ENCODE measurements around the gene PRPF40B.

DNA sequence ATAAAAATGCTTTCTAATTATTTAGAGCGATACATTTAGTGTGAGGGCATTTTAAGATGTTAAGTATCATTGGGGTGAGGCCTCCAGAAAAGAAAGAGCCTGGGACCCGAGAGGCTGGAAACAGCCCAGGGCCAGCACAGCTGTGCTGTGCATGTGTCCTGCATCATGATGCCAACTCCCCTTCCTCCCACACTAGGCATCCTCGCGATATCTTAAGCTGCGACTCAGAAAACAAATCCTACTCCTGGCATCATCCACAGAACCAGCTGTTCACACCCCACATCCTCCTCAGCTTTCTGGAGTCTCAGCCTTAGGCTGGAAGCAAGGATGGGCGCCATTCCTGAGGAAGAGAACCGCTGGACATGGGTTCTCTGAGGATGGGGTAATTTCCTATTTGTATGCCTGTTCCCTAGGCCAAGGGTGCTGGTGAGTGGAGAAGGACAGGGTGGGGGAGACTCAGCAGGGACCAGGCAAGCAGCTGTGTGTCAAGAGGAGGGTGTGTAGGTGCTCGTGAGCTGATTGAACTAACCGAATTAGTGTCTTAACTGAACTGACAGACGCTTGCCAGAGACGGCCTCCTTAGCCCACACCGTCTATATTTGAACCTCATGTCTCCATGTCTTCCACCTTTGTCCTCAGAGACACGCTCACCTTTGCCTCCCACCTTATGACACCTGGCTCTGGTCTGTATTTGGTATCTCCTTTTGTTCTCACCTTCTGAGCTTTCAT lies 39.8 kb upstream of the PRPF40B start:
- TF ChIP-seq, protein P1, sequence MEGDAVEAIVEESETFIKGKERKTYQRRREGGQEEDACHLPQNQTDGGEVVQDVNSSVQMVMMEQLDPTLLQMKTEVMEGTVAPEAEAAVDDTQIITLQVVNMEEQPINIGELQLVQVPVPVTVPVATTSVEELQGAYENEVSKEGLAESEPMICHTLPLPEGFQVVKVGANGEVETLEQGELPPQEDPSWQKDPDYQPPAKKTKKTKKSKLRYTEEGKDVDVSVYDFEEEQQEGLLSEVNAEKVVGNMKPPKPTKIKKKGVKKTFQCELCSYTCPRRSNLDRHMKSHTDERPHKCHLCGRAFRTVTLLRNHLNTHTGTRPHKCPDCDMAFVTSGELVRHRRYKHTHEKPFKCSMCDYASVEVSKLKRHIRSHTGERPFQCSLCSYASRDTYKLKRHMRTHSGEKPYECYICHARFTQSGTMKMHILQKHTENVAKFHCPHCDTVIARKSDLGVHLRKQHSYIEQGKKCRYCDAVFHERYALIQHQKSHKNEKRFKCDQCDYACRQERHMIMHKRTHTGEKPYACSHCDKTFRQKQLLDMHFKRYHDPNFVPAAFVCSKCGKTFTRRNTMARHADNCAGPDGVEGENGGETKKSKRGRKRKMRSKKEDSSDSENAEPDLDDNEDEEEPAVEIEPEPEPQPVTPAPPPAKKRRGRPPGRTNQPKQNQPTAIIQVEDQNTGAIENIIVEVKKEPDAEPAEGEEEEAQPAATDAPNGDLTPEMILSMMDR (IDR thresholded peaks at IDR 0.05), result no peak
- no peak for TF ChIP-seq EZH2phosphoT487 (IDR thresholded peaks at IDR 0.05)

Data from neural progenitor cell (in vitro differentiated cells).